ENCODE results near the gene NRF1. TPM values are rescaled to one million over a fixed set of nuclear protein-coding genes. Genes with fewer than 3 reads are reported as not detected.

Gene NRF1
- polyA plus RNA-seq, 1 experiment, result 10.3 TPM

DNA sequence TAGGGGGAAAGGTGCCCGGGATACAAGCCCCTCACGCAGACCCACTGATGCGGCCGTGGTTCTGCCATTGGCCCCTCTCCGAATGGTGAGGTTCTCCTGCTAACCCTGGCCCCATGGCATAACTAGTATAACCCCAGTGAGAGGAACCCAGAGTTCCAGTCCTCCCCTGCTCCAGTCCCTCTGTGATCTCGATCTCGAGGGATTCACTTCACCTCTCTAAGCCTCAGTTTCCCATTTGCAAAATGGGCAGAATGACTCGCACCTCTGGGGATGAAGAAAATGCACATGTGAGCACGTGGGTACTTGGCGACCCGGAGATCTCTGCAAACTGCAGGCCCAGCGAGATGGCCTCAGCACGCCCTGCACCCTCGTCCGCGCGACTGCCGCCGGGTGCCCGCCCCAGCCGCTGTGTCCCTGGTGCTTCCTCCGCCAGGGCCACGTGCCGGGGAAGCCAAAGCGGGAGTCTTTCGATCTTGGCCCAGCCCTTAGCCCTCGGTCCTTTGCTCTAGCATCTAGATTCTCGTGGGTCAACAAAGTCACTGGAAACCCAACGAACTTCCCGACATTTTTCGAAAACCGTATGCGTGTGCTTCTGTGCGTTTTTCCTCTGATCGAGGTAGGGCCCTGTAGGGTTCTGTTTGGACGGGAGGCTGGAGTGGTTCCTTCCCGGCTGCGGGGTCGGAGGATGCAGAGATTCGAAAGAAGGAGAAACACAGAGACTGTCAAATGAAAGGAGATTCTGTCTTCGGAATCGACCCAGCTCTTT, 171.5 kb downstream of the NRF1 start:
- H3K4me3 ChIP-seq (ENCODE audit: low read depth, low read length), result no peak overlapping the region
- TF ChIP-seq, protein P1, sequence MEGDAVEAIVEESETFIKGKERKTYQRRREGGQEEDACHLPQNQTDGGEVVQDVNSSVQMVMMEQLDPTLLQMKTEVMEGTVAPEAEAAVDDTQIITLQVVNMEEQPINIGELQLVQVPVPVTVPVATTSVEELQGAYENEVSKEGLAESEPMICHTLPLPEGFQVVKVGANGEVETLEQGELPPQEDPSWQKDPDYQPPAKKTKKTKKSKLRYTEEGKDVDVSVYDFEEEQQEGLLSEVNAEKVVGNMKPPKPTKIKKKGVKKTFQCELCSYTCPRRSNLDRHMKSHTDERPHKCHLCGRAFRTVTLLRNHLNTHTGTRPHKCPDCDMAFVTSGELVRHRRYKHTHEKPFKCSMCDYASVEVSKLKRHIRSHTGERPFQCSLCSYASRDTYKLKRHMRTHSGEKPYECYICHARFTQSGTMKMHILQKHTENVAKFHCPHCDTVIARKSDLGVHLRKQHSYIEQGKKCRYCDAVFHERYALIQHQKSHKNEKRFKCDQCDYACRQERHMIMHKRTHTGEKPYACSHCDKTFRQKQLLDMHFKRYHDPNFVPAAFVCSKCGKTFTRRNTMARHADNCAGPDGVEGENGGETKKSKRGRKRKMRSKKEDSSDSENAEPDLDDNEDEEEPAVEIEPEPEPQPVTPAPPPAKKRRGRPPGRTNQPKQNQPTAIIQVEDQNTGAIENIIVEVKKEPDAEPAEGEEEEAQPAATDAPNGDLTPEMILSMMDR (IDR thresholded peaks at IDR 0.05; ENCODE audit: low read depth, low read length), result no peak
- DNase-seq (ENCODE audit: low read depth, low spot score), result no peak
- POLR2A ChIA-PET, result no interaction called here
- H3K27me3 ChIP-seq (ENCODE audit: control insufficient read depth, insufficient read depth, low read length), result peaks cover 89% of the 10 kb centered on the region
- no peak overlapping the region for H3K27ac ChIP-seq (ENCODE audit: low read depth, low read length)
- peaks cover 11% of the 10 kb centered on the region; the same call in 1 of the 2 replicates for H3K9me3 ChIP-seq (ENCODE audit: control insufficient read depth, insufficient read depth, low read length)
- CTCF ChIA-PET, result interaction anchor here (0.6 kb wide), 1 partner anchor 31 kb away, joined by 4 read pairs; no protein-coding TSS in a partner anchor

DNA sequence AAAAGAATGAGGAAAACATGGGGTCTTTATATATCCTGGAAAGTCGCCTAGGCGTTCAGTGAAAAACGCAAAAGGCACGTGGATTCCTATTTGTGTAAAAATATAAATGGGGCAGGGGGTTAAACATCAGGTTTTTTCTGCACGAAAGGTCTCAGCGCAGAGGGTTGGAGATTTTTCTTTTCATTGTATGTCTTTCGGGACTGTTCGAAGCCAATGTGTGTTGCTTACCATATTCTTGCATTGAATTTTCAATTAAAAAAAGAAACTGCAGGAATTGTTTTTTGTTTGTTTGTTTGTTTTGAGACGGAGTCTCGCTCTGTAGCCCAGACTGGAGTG, 172.0 kb downstream of the NRF1 start:
- Histone ChIP-seq H3K9me3 (ENCODE audit: control insufficient read depth, insufficient read depth, low read length) (peaks cover 11% of the 10 kb centered on the region; the same call in 1 of the 2 replicates), H3K27ac (ENCODE audit: low read depth, low read length) (no peak overlapping the region), H3K4me3 (ENCODE audit: low read depth, low read length) (no peak overlapping the region), H3K27me3 (ENCODE audit: control insufficient read depth, insufficient read depth, low read length) (peaks cover 83% of the 10 kb centered on the region)
- CTCF ChIA-PET, result interaction anchor here (0.6 kb wide), 1 partner anchor 30 kb away, joined by 4 read pairs; no protein-coding TSS in a partner anchor
- TF ChIP-seq, protein P1 (IDR thresholded peaks at IDR 0.05; ENCODE audit: low read depth, low read length), result no peak
- no peak for DNase-seq (ENCODE audit: low read depth, low spot score)
- POLR2A ChIA-PET, result no interaction called here

DNA sequence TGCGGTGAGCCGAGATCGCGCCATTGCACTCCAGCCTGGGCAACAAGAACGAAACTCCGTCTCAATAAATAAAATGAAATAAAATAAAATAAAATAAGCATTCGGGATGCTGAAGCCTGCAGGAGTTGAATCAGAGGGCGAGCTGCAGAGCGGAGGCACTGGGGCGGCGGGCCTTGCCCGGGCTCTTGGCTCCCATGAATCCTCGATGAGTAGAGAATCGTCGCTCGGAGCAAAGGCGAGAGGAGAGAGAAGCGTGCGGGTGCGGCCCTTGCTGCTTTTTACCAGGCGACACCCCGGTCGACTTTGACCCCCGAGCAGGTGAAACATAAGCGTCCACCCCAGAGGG, 172.9 kb downstream of the NRF1 start:
- TF ChIP-seq, protein P1 (IDR thresholded peaks at IDR 0.05; ENCODE audit: low read depth, low read length), result no peak
- CTCF ChIA-PET, result no interaction called here
- Histone ChIP-seq H3K4me3 (ENCODE audit: low read depth, low read length) (no peak overlapping the region), H3K9me3 (ENCODE audit: control insufficient read depth, insufficient read depth, low read length) (peaks cover 11% of the 10 kb centered on the region; the same call in 1 of the 2 replicates), H3K27me3 (ENCODE audit: control insufficient read depth, insufficient read depth, low read length) (peaks cover 77% of the 10 kb centered on the region), H3K27ac (ENCODE audit: low read depth, low read length) (no peak overlapping the region)
- no peak for DNase-seq (ENCODE audit: low read depth, low spot score)
- POLR2A ChIA-PET, result interaction anchor here (0.7 kb wide), 1 partner anchor 10 kb away, joined by 5 read pairs; no protein-coding TSS in a partner anchor

DNA sequence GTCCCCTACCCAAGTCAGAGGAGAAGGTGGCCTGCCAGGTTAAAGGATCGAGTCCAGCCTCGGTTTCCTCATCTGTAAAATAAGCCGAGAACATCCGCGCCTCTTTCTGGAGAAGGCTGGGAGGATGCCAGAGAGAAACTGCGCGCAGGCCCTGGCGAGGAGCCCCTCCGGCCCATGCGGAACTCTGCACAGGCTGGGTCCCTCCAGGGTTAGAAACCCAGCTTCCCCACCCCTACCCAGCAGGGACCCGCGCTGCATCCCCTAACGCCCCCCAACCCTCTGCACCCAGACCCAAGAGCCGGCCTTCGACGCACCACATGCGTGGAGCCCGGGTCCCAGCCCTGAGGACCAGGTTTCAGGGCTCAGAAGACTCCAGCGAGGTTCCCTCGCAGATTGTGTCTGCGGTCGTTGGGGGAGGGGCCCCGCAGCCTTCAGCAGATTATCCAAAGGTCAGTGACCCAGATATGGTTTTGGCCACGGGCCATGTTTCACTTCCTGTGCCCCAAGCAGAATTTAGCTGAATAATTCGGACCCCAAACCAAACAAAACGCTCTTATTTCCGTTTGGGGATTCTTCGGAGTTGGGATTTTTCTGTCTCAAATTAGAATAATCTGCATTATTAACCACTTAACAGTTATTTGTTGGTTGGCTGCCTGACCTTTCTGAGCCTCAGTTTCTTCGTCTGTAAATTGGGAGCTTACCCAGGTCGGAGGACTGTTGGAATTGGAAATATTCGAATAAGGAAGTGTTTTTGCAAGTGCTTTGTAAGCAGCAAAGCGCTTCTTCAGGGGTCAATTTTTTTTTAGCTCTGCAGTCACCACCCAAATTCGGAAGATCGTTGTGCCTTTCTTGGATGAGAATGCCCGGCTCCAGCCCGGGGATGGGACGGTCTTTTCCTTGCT, 173.5 kb downstream of the NRF1 start:
- no peak overlapping the region for H3K4me3 ChIP-seq (ENCODE audit: low read depth, low read length)
- H3K27ac ChIP-seq (ENCODE audit: low read depth, low read length), result no peak overlapping the region
- no peak for DNase-seq (ENCODE audit: low read depth, low spot score)
- peaks cover 11% of the 10 kb centered on the region; the same call in 1 of the 2 replicates for H3K9me3 ChIP-seq (ENCODE audit: control insufficient read depth, insufficient read depth, low read length)
- TF ChIP-seq, protein P1 (IDR thresholded peaks at IDR 0.05; ENCODE audit: low read depth, low read length), result no peak
- ChIA-PET CTCF (no interaction called here), POLR2A (no interaction called here)
- H3K27me3 ChIP-seq (ENCODE audit: control insufficient read depth, insufficient read depth, low read length), result peaks cover 74% of the 10 kb centered on the region
